SK-N-SH treated with all-trans-retinoic acid at 6 μM for 48 hours (cell line): ENCODE data around the gene SUGCT.

Experiments used
- ARNTL ChIP-seq: fragments of 450-650 bp; formaldehyde crosslinking; IDR thresholded peaks from 2 replicates; pipeline ENCODE4 v1.5.0; 2020; ENCODE audit warnings: low read depth, mild to moderate bottlenecking, moderate library complexity, borderline replicate concordance
- ESRRG ChIP-seq: fragments of 250-450 bp; sonication (Bioruptor Pico); IDR thresholded peaks from 2 replicates; pipeline ENCODE4 v1.6.1; 2021; ENCODE audit warnings: mild to moderate bottlenecking
- ISL1 ChIP-seq: fragments of 250-450 bp; sonication (Bioruptor Pico); IDR thresholded peaks from 2 replicates; pipeline ENCODE4 v2.1.2; 2022; ENCODE audit warnings: mild to moderate bottlenecking, moderate library complexity
- ZFP3 ChIP-seq: fragments of 250-450 bp; sonication (Bioruptor Pico); IDR thresholded peaks from 2 replicates; pipeline ENCODE4 v1.5.0; 2020; ENCODE audit warnings: mild to moderate bottlenecking, moderate library complexity
- ZNF8 ChIP-seq: fragments of 450-650 bp; formaldehyde crosslinking; IDR thresholded peaks from 2 replicates; pipeline ENCODE4 v1.5.0; 2020; ENCODE audit warnings: mild to moderate bottlenecking, moderate library complexity
- TF ChIP-seq, protein P1 (sequence below): fragments of 250-450 bp; sonication (Bioruptor Pico); IDR thresholded peaks from 2 replicates; pipeline ENCODE4 v1.5.1; 2020; ENCODE audit warnings: low read depth, mild to moderate bottlenecking, moderate library complexity
- TF ChIP-seq, protein P2 (sequence below): fragments of 250-450 bp; sonication (Bioruptor Pico); IDR thresholded peaks from 2 replicates; pipeline ENCODE4 v1.8.0; 2021; ENCODE audit warnings: low read depth, mild to moderate bottlenecking, moderate library complexity, borderline replicate concordance

DNA sequence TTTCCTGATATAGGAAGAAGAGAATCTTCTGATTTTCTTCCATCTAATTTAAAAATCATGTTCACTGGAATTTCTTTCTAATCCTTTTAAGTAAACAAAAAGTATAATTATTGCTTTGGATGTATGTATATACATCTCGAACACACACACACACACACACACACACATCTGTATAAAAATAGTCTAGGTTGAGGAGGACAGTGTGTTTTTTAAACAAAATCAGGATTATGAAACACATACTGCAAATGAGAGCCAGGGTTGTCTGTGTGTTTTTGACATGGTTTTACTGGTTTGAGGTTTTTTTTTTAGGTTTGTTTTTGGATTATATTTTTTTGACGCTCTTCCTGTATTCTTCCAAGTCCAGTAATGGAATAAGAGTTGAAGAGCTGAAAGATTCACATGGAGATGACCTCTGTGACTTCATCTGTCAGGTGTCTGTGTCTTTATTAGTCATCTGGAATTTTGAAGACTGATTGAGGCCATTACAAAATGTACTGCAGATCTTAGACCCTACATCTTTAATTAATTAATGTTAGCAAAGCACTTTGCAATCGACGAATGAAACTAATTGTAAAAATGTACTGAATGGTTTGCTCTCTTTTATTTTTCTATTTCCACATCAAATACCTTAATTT is 237.1 kb downstream of the SUGCT start:
- TF ChIP-seq ARNTL (CRISPR knock-in tag) = no peak
- no peak for TF ChIP-seq ZNF8 (CRISPR knock-in tag)
- TF ChIP-seq, protein P1, sequence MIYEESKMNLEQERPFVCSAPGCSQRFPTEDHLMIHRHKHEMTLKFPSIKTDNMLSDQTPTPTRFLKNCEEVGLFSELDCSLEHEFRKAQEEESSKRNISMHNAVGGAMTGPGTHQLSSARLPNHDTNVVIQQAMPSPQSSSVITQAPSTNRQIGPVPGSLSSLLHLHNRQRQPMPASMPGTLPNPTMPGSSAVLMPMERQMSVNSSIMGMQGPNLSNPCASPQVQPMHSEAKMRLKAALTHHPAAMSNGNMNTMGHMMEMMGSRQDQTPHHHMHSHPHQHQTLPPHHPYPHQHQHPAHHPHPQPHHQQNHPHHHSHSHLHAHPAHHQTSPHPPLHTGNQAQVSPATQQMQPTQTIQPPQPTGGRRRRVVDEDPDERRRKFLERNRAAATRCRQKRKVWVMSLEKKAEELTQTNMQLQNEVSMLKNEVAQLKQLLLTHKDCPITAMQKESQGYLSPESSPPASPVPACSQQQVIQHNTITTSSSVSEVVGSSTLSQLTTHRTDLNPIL = no peak
- TF ChIP-seq ZFP3 (CRISPR knock-in tag) = no peak
- TF ChIP-seq, protein P2, sequence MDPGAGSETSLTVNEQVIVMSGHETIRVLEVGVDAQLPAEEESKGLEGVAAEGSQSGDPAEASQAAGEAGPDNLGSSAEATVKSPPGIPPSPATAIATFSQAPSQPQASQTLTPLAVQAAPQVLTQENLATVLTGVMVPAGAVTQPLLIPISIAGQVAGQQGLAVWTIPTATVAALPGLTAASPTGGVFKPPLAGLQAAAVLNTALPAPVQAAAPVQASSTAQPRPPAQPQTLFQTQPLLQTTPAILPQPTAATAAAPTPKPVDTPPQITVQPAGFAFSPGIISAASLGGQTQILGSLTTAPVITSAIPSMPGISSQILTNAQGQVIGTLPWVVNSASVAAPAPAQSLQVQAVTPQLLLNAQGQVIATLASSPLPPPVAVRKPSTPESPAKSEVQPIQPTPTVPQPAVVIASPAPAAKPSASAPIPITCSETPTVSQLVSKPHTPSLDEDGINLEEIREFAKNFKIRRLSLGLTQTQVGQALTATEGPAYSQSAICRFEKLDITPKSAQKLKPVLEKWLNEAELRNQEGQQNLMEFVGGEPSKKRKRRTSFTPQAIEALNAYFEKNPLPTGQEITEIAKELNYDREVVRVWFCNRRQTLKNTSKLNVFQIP (CRISPR knock-in tag) = no peak
- TF ChIP-seq ESRRG = no peak
- no peak for TF ChIP-seq ISL1 (CRISPR knock-in tag)
